ENCODE measurements around the gene GAPVD1. TPM values are rescaled to one million over a fixed set of nuclear protein-coding genes. Genes with fewer than 3 reads are reported as not detected.

The GAPVD1 gene
- total and polyA plus RNA-seq, 4 donors = 10.6 to 138 (median 35.2) TPM

- Histone ChIP-seq H3K36me3 (ENCODE audit: control insufficient read depth in 4 of 4, insufficient read depth in 4 of 4, low read length in 4 of 4) (peaks cover 0 to 2% (median under 1%) of the 10 kb centered on the region in 4 donors), H3K9ac (ENCODE audit: insufficient read depth in 1 of 2, low read length in 2 of 2) (no peak overlapping the region), H3K27ac (ENCODE audit: low read depth in 1 of 2, low read length in 1 of 2) (no peak overlapping the region), H3K4me3 (no peak overlapping the region), H3K27me3 (ENCODE audit: control insufficient read depth in 3 of 3, insufficient read depth in 3 of 3, low read length in 2 of 3) (no peaks in the 10 kb centered on the region), H3K4me1 (ENCODE audit: control insufficient read depth in 5 of 5, insufficient read depth in 5 of 5, low read length in 5 of 5) (peaks cover 0 to 11% (median 0%) of the 10 kb centered on the region in 5 donors), H3K9me3 (ENCODE audit: control insufficient read depth in 4 of 4, insufficient read depth in 3 of 4, low read length in 3 of 4) (no peaks in the 10 kb centered on the region)
- DNase-seq (peak in 1 of 3 donors; percentile 11), ATAC-seq (ENCODE audit: insufficient read depth, low FRiP score) (no peak)
- 97 to 98% methylated on average over 5 of the region's 5 CpGs for WGBS, 2 donors
- TF ChIP-seq, protein P1, sequence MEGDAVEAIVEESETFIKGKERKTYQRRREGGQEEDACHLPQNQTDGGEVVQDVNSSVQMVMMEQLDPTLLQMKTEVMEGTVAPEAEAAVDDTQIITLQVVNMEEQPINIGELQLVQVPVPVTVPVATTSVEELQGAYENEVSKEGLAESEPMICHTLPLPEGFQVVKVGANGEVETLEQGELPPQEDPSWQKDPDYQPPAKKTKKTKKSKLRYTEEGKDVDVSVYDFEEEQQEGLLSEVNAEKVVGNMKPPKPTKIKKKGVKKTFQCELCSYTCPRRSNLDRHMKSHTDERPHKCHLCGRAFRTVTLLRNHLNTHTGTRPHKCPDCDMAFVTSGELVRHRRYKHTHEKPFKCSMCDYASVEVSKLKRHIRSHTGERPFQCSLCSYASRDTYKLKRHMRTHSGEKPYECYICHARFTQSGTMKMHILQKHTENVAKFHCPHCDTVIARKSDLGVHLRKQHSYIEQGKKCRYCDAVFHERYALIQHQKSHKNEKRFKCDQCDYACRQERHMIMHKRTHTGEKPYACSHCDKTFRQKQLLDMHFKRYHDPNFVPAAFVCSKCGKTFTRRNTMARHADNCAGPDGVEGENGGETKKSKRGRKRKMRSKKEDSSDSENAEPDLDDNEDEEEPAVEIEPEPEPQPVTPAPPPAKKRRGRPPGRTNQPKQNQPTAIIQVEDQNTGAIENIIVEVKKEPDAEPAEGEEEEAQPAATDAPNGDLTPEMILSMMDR (IDR thresholded peaks at IDR 0.05; ENCODE audit: control extremely low read depth, extremely low read depth) = no peak
Observed at GRCh38 chr9:125295657-125296056, 34.0 kb downstream of the GAPVD1 start.

- WGBS, 2 donors = 61 to 83% methylated on average over 3 of the region's 3 CpGs
- Histone ChIP-seq H3K9me3 (ENCODE audit: control insufficient read depth in 4 of 4, insufficient read depth in 3 of 4, low read length in 3 of 4) (no peaks in the 10 kb centered on the region), H3K4me3 (no peak overlapping the region), H3K36me3 (ENCODE audit: control insufficient read depth in 4 of 4, insufficient read depth in 4 of 4, low read length in 4 of 4) (peaks cover 0 to 6% (median 5%) of the 10 kb centered on the region in 4 donors), H3K9ac (ENCODE audit: insufficient read depth in 1 of 2, low read length in 2 of 2) (no peak overlapping the region), H3K27me3 (ENCODE audit: control insufficient read depth in 3 of 3, insufficient read depth in 3 of 3, low read length in 2 of 3) (no peaks in the 10 kb centered on the region), H3K27ac (ENCODE audit: low read depth in 1 of 2, low read length in 1 of 2) (peak overlapping the region in 1 of 2 donors; percentile 10), H3K4me1 (ENCODE audit: control insufficient read depth in 5 of 5, insufficient read depth in 5 of 5, low read length in 5 of 5) (peaks cover 0 to 11% (median 1%) of the 10 kb centered on the region in 5 donors)
- TF ChIP-seq, protein P1 (IDR thresholded peaks at IDR 0.05; ENCODE audit: control extremely low read depth, extremely low read depth) = no peak
- peak; percentile 85 for ATAC-seq (ENCODE audit: insufficient read depth, low FRiP score)
- DNase-seq = peak in 2 of 3 donors; percentile 38 to 73
Observed at GRCh38 chr9:125296843-125297372, 35.3 kb downstream of the GAPVD1 start.

DNA sequence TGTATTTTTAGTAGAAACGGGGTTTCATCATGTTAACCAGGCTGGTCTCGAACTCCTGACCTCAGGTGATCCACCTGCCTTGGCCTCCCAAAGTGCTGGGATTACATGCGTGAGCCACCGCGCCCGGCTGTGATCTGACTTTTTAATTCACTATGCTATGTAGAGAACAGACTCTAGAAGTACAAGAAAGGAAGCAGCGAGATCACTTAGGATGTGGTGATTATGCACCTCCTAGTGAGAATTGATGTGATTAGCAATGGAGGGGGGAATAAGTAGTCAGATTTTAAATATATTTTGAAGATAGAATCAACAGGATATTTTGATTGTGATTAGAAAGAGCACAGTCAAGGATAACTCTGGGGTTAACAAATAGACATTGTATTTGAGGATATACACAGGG is 36.3 kb downstream of the GAPVD1 start:
- ATAC-seq (ENCODE audit: insufficient read depth, low FRiP score) = no peak
- 97% methylated on average over 7 of the region's 7 CpGs for WGBS, 2 donors
- Histone ChIP-seq H3K9me3 (ENCODE audit: control insufficient read depth in 4 of 4, insufficient read depth in 3 of 4, low read length in 3 of 4) (no peaks in the 10 kb centered on the region), H3K4me3 (no peak overlapping the region), H3K4me1 (ENCODE audit: control insufficient read depth in 5 of 5, insufficient read depth in 5 of 5, low read length in 5 of 5) (peaks cover 0 to 10% (median 1%) of the 10 kb centered on the region in 5 donors), H3K36me3 (ENCODE audit: control insufficient read depth in 4 of 4, insufficient read depth in 4 of 4, low read length in 4 of 4) (peaks cover 5 to 15% (median 12%) of the 10 kb centered on the region in 4 donors), H3K27ac (ENCODE audit: low read depth in 1 of 2, low read length in 1 of 2) (no peak overlapping the region), H3K27me3 (ENCODE audit: control insufficient read depth in 3 of 3, insufficient read depth in 3 of 3, low read length in 2 of 3) (no peaks in the 10 kb centered on the region), H3K9ac (ENCODE audit: insufficient read depth in 1 of 2, low read length in 2 of 2) (no peak overlapping the region)
- TF ChIP-seq, protein P1 (IDR thresholded peaks at IDR 0.05; ENCODE audit: control extremely low read depth, extremely low read depth) = no peak
- no peak for DNase-seq

- H3K9ac ChIP-seq (ENCODE audit: insufficient read depth in 1 of 2, low read length in 2 of 2) = peak overlapping the region in 1 of 2 donors; percentile 23
- H3K27ac ChIP-seq (ENCODE audit: low read depth in 1 of 2, low read length in 1 of 2) = no peak overlapping the region
- ATAC-seq (ENCODE audit: insufficient read depth, low FRiP score) (no peak), DNase-seq (peak in 1 of 3 donors; percentile 19)
- peaks cover 0 to 3% (median 1%) of the 10 kb centered on the region in 5 donors for H3K4me1 ChIP-seq (ENCODE audit: control insufficient read depth in 5 of 5, insufficient read depth in 5 of 5, low read length in 5 of 5)
- no peaks in the 10 kb centered on the region for H3K27me3 ChIP-seq (ENCODE audit: control insufficient read depth in 3 of 3, insufficient read depth in 3 of 3, low read length in 2 of 3)
- peaks cover 10 to 25% (median 19%) of the 10 kb centered on the region in 4 donors for H3K36me3 ChIP-seq (ENCODE audit: control insufficient read depth in 4 of 4, insufficient read depth in 4 of 4, low read length in 4 of 4)
- no peaks in the 10 kb centered on the region for H3K9me3 ChIP-seq (ENCODE audit: control insufficient read depth in 4 of 4, insufficient read depth in 3 of 4, low read length in 3 of 4)
- 73 to 79% methylated on average over 2 of the region's 2 CpGs for WGBS, 2 donors
- TF ChIP-seq, protein P1 (IDR thresholded peaks at IDR 0.05; ENCODE audit: control extremely low read depth, extremely low read depth) = no peak
- H3K4me3 ChIP-seq = no peak overlapping the region
Observed at GRCh38 chr9:125302241-125302640, 40.6 kb downstream of the GAPVD1 start.
